ENCODE measurements around the gene RPGRIP1L. TPM values are rescaled to one million over a fixed set of nuclear protein-coding genes. Genes with fewer than 3 reads are reported as not detected.

The RPGRIP1L gene
- polyA plus RNA-seq, 2 of the 4 experiments (the other 2 are of a cell fraction) = 13.0 to 19.6 TPM

GRCh38 chr16:53576210-53576609 is 127.4 kb downstream of the RPGRIP1L start:
- WGBS (ENCODE audit: missing lambda C conversion rate) = 33% methylated on average over 4 of the region's 4 CpGs
- TF ChIP-seq CBX2 (IDR thresholded peaks at IDR 0.05; ENCODE audit: borderline replicate concordance, low read depth) = no peak
- TF ChIP-seq MAZ (IDR thresholded peaks at IDR 0.05; ENCODE audit: borderline replicate concordance, low read depth, low read length) = no peak
- TF ChIP-seq ELK1 (IDR thresholded peaks at IDR 0.05; ENCODE audit: low read depth, low read length) = no peak
- TF ChIP-seq HOXA7 (CRISPR knock-in tag; IDR thresholded peaks at IDR 0.05) = no peak
- DNase-seq (ENCODE audit: low read depth in 1 of 2, low spot score in 1 of 2) = no peak
- ChIA-PET POLR2A (no interaction called here), CTCF (interaction anchor here (0.6 kb wide), 1 partner anchor 172 kb away, joined by 4 read pairs; no protein-coding TSS in a partner anchor)
- FAIRE-seq = no peak
- no peak for ATAC-seq
- no peak overlapping the region for H3K27ac ChIP-seq
- H3K4me2 ChIP-seq = no peak overlapping the region
- peaks cover 16% of the 10 kb centered on the region; the same call in 1 of the 3 replicates for H3K9me3 ChIP-seq
- no peaks in the 10 kb centered on the region for H3K4me1 ChIP-seq
- H3K4me3 ChIP-seq = no peak overlapping the region

- ChIA-PET CTCF (interaction anchor here (1.4 kb wide), 1 partner anchor 22 kb away, joined by 4 read pairs; no protein-coding TSS in a partner anchor), POLR2A (no interaction called here)
- FAIRE-seq (no peak), ATAC-seq (no peak), DNase-seq (ENCODE audit: low read depth in 1 of 2, low spot score in 1 of 2) (no peak)
- Histone ChIP-seq H3K9me3 (peaks cover 19% of the 10 kb centered on the region; the same call in 1 of the 3 replicates), H3K4me1 (no peaks in the 10 kb centered on the region), H3K27ac (no peak overlapping the region), H3K4me3 (no peak overlapping the region), H3K4me2 (no peak overlapping the region)
- TF ChIP-seq ZFP36 (IDR thresholded peaks at IDR 0.05; ENCODE audit: borderline replicate concordance, partially characterized antibody) (no peak), GATA3 (IDR thresholded peaks at IDR 0.05; ENCODE audit: borderline replicate concordance) (no peak), CBX2 (IDR thresholded peaks at IDR 0.05; ENCODE audit: borderline replicate concordance, low read depth) (no peak), MAFK (IDR thresholded peaks at IDR 0.05; ENCODE audit: partially characterized antibody) (no peak), MYC (IDR thresholded peaks at IDR 0.05; ENCODE audit: borderline replicate concordance, low read length) (no peak), EHF (CRISPR knock-in tag; IDR thresholded peaks at IDR 0.05) (no peak), NPAS2 (CRISPR knock-in tag; IDR thresholded peaks at IDR 0.05; ENCODE audit: borderline replicate concordance) (no peak), RCOR1 (IDR thresholded peaks at IDR 0.05; ENCODE audit: low read depth, low read length) (no peak), ZC3H11A (IDR thresholded peaks at IDR 0.05) (no peak), RNF2 (IDR thresholded peaks at IDR 0.05; ENCODE audit: borderline replicate concordance, low read depth) (no peak), PBX3 (IDR thresholded peaks at IDR 0.05) (no peak)
These were observed 131.9 kb downstream of the RPGRIP1L start for GRCh38 chr16:53571763-53572162.

- ChIA-PET POLR2A (no interaction called here), CTCF (no interaction called here)
- Histone ChIP-seq H3K27ac (no peak overlapping the region), H3K9me3 (peaks cover 8% of the 10 kb centered on the region; the same call in 1 of the 3 replicates), H3K4me2 (no peak overlapping the region), H3K4me3 (no peak overlapping the region), H3K4me1 (no peaks in the 10 kb centered on the region)
- 36% methylated on average over 5 of the region's 5 CpGs for WGBS (ENCODE audit: missing lambda C conversion rate)
- DNase-seq (ENCODE audit: low read depth in 1 of 2, low spot score in 1 of 2) = no peak
- TF ChIP-seq EHF (CRISPR knock-in tag; IDR thresholded peaks at IDR 0.05) (no peak), CEBPB (IDR thresholded peaks at IDR 0.05) (no peak)
- no peak for FAIRE-seq
- ATAC-seq = no peak
These were observed 137.0 kb downstream of the RPGRIP1L start for GRCh38 chr16:53566552-53567245.

GRCh38 chr16:53565296-53565863 is 138.3 kb downstream of the RPGRIP1L start:
- CTCF ChIA-PET = no interaction called here
- POLR2A ChIA-PET = no interaction called here
- H3K9me3 ChIP-seq = no peaks in the 10 kb centered on the region
- no peak overlapping the region for H3K4me3 ChIP-seq
- no peak overlapping the region for H3K4me2 ChIP-seq
- no peak for FAIRE-seq
- DNase-seq (ENCODE audit: low read depth in 1 of 2, low spot score in 1 of 2) = no peak
- ATAC-seq = no peak
- whole genome bisulfite sequencing (ENCODE audit: missing lambda C conversion rate) = 62% methylated on average over 8 of the region's 8 CpGs
- no peak overlapping the region for H3K27ac ChIP-seq
- H3K4me1 ChIP-seq = no peaks in the 10 kb centered on the region
- TF ChIP-seq JUN (IDR thresholded peaks at IDR 0.05) (no peak), ATOH8 (CRISPR knock-in tag; IDR thresholded peaks at IDR 0.05; ENCODE audit: low read depth) (no peak), USF2 (IDR thresholded peaks at IDR 0.05) (no peak), CEBPB (IDR thresholded peaks at IDR 0.05) (no peak), FOSL2 (IDR thresholded peaks at IDR 0.05) (no peak), FOSL2 (CRISPR knock-in tag; IDR thresholded peaks at IDR 0.05) (no peak), HEYL (CRISPR knock-in tag; IDR thresholded peaks at IDR 0.05) (no peak), POLR2A (IDR thresholded peaks at IDR 0.05; ENCODE audit: low read length) (no peak), MAFK (IDR thresholded peaks at IDR 0.05; ENCODE audit: partially characterized antibody) (no peak), HES2 (IDR thresholded peaks at IDR 0.05) (no peak), BHLHE40 (IDR thresholded peaks at IDR 0.05; ENCODE audit: low read depth, low read length) (no peak)
